DOHH2 (cell line): ENCODE data around the gene TLL2.

ENCODE experiments used
- CTCF ChIP-seq: fragments of 200-600 bp; sonication (generic); IDR thresholded peaks from one replicate; pipeline ENCODE4 v1.5.1; 2014; ENCODE audit warnings: antibody characterized with exemption, mild to moderate bottlenecking, low read depth, low read length; ENCODE audit not compliant: poor library complexity, severe bottlenecking
- EZH2phosphoT487 ChIP-seq: fragments of 200-600 bp; sonication (generic); IDR thresholded peaks from 2 replicates; pipeline ENCODE4 v1.6.1; 2017; ENCODE audit warnings: borderline replicate concordance, mild to moderate bottlenecking, antibody characterized with exemption, low read length, moderate library complexity, mixed read lengths

- TF ChIP-seq CTCF (no peak), EZH2phosphoT487 (no peak)
Observed at GRCh38 chr10:96524741-96525140, 11.0 kb upstream of the TLL2 start.
